Esophagus muscularis mucosa (tissue), 4 donors: ENCODE results near the gene CD101.

Experiments
- EP300 ChIP-seq: sonication (generic); formaldehyde crosslinking; IDR thresholded peaks from one replicate; pipeline ENCODE4 v1.6.1; 2017; ENCODE audit warnings: antibody characterized with exemption
- POLR2A ChIP-seq: fragments of 450-650 bp; IDR thresholded peaks from one replicate; pipeline ENCODE4 v1.6.1; 2017; ENCODE audit warnings: antibody characterized with exemption, moderate library complexity, mild to moderate bottlenecking, low read depth
- TF ChIP-seq, protein P1 (sequence below), 3 experiments: fragments of 200-600 bp in 2 of 3; fragments of 450-650 bp in 1 of 3; sonication (generic) in 2 of 3; IDR thresholded peaks; one replicate each; pipeline ENCODE4 v1.5.1; 2017 to 2019; ENCODE audit warnings: antibody characterized with exemption in 3 of 3, mild to moderate bottlenecking in 2 of 3, moderate library complexity in 1 of 3

DNA sequence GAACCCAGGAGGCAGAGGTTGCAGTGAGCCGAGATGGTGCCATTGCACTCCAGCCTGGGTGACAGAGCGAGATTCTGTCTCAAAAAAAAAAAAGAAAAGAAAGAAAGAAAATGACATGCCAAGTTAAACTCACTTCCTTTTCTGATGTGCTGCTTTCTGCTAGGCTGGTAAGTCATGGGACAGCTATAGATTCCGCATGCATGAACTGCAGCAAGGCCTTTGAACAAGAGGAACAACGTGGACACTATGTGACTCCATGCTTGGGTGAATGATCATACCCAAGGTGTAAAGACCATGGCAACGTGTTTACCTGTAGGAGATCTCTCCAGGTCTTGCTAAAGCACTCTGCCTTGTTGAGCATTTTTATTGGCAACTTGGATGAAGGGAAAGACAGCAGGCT is 48.3 kb downstream of the CD101 start:
- TF ChIP-seq POLR2A (no peak), EP300 (no peak)
- TF ChIP-seq, protein P1, sequence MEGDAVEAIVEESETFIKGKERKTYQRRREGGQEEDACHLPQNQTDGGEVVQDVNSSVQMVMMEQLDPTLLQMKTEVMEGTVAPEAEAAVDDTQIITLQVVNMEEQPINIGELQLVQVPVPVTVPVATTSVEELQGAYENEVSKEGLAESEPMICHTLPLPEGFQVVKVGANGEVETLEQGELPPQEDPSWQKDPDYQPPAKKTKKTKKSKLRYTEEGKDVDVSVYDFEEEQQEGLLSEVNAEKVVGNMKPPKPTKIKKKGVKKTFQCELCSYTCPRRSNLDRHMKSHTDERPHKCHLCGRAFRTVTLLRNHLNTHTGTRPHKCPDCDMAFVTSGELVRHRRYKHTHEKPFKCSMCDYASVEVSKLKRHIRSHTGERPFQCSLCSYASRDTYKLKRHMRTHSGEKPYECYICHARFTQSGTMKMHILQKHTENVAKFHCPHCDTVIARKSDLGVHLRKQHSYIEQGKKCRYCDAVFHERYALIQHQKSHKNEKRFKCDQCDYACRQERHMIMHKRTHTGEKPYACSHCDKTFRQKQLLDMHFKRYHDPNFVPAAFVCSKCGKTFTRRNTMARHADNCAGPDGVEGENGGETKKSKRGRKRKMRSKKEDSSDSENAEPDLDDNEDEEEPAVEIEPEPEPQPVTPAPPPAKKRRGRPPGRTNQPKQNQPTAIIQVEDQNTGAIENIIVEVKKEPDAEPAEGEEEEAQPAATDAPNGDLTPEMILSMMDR (IDR thresholded peaks at IDR 0.05) = no peak
